Measurements from ENCODE around the gene TNFAIP2. TPM values are rescaled to one million over a fixed set of nuclear protein-coding genes. Genes with fewer than 3 reads are reported as not detected.

The TNFAIP2 gene
- total and polyA plus RNA-seq, 4 donors, result 8.9 to 32.0 (median 22.4) TPM

- TF ChIP-seq TAF1 (conservative IDR thresholded peaks at IDR 0.05) (no peak), SP1 (IDR thresholded peaks at IDR 0.05) (peak; percentile 9), NR2F2 (IDR thresholded peaks at IDR 0.05) (peak; percentile 25)
- Histone ChIP-seq H3K9me3 (ENCODE audit: control insufficient read depth in 4 of 4, low read length in 3 of 4) (no peaks in the 10 kb centered on the region), H3K4me3 (ENCODE audit: low read depth in 1 of 3, low read length in 3 of 3) (peak overlapping the region in 2 of 3 donors; percentile 39 to 49), H3K27me3 (ENCODE audit: control insufficient read depth in 4 of 4, insufficient read depth in 4 of 4, low read length in 3 of 4) (no peaks in the 10 kb centered on the region), H3K4me1 (ENCODE audit: control insufficient read depth in 4 of 4, insufficient read depth in 4 of 4, low read length in 3 of 4) (peaks cover 0 to 12% (median 7%) of the 10 kb centered on the region in 4 donors), H3K9ac (ENCODE audit: low read depth in 1 of 2, low read length in 2 of 2) (no peak overlapping the region), H3K36me3 (ENCODE audit: control insufficient read depth in 4 of 4, insufficient read depth in 3 of 4, low read depth in 1 of 4, low read length in 3 of 4) (no peaks in the 10 kb centered on the region), H3K27ac (ENCODE audit: low read depth in 1 of 2, low read length in 2 of 2) (peak overlapping the region in 1 of 2 donors; percentile 31)
- peak; percentile 76 for DNase-seq (ENCODE audit: low spot score)
- WGBS, result 13% methylated on average over 21 of the region's 21 CpGs
Measured at GRCh38 chr14:103074729-103075367, 48.4 kb upstream of the TNFAIP2 start.

DNA sequence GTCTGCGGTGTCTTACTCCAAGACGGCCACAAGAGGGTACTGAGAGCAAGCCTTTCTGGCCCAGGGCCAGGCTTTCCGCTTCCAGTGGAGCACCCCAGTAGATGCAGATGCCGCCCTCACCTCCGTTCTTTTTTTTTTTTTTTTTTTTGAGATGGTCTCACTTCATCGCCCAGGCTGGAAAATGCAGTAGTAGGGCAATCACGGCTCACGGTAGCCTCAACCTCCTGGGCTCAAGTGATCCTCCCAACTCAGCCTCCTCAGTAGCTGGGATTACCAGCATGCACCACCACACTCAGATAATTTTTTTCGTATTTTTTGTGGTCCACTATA lies 44.9 kb upstream of the TNFAIP2 start:
- Histone ChIP-seq H3K4me3 (ENCODE audit: low read depth in 1 of 3, low read length in 3 of 3) (no peak overlapping the region), H3K27me3 (ENCODE audit: control insufficient read depth in 4 of 4, insufficient read depth in 4 of 4, low read length in 3 of 4) (no peaks in the 10 kb centered on the region), H3K4me1 (ENCODE audit: control insufficient read depth in 4 of 4, insufficient read depth in 4 of 4, low read length in 3 of 4) (peaks cover 0 to 10% (median 5%) of the 10 kb centered on the region in 4 donors), H3K27ac (ENCODE audit: low read depth in 1 of 2, low read length in 2 of 2) (no peak overlapping the region), H3K9ac (ENCODE audit: low read depth in 1 of 2, low read length in 2 of 2) (no peak overlapping the region), H3K9me3 (ENCODE audit: control insufficient read depth in 4 of 4, low read length in 3 of 4) (no peaks in the 10 kb centered on the region), H3K36me3 (ENCODE audit: control insufficient read depth in 4 of 4, insufficient read depth in 3 of 4, low read depth in 1 of 4, low read length in 3 of 4) (no peaks in the 10 kb centered on the region)
- peak; percentile 75 for DNase-seq (ENCODE audit: low spot score)
- WGBS, result 18% methylated on average over 9 of the region's 9 CpGs
- no peak for TF ChIP-seq NR2F2 (IDR thresholded peaks at IDR 0.05)
- TF ChIP-seq, protein P1, sequence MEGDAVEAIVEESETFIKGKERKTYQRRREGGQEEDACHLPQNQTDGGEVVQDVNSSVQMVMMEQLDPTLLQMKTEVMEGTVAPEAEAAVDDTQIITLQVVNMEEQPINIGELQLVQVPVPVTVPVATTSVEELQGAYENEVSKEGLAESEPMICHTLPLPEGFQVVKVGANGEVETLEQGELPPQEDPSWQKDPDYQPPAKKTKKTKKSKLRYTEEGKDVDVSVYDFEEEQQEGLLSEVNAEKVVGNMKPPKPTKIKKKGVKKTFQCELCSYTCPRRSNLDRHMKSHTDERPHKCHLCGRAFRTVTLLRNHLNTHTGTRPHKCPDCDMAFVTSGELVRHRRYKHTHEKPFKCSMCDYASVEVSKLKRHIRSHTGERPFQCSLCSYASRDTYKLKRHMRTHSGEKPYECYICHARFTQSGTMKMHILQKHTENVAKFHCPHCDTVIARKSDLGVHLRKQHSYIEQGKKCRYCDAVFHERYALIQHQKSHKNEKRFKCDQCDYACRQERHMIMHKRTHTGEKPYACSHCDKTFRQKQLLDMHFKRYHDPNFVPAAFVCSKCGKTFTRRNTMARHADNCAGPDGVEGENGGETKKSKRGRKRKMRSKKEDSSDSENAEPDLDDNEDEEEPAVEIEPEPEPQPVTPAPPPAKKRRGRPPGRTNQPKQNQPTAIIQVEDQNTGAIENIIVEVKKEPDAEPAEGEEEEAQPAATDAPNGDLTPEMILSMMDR (IDR thresholded peaks at IDR 0.05; ENCODE audit: low read depth, low read length, missing input control), result peak; percentile 80
- no peak for TF ChIP-seq HNF4A (conservative IDR thresholded peaks at IDR 0.05)
- TF ChIP-seq EGR1 (IDR thresholded peaks at IDR 0.05; ENCODE audit: low read depth in 2 of 2), result no peak
- TF ChIP-seq SP1 (IDR thresholded peaks at IDR 0.05), result no peak
- peak; percentile 67 to 82 for TF ChIP-seq RAD21 (IDR thresholded peaks at IDR 0.05)

GRCh38 chr14:103078860-103079587 lies 44.2 kb upstream of the TNFAIP2 start:
- Histone ChIP-seq H3K4me1 (ENCODE audit: control insufficient read depth in 4 of 4, insufficient read depth in 4 of 4, low read length in 3 of 4) (peaks cover 1 to 13% (median 5%) of the 10 kb centered on the region in 4 donors), H3K27me3 (ENCODE audit: control insufficient read depth in 4 of 4, insufficient read depth in 4 of 4, low read length in 3 of 4) (no peaks in the 10 kb centered on the region), H3K27ac (ENCODE audit: low read depth in 1 of 2, low read length in 2 of 2) (no peak overlapping the region), H3K9ac (ENCODE audit: low read depth in 1 of 2, low read length in 2 of 2) (no peak overlapping the region), H3K4me3 (ENCODE audit: low read depth in 1 of 3, low read length in 3 of 3) (no peak overlapping the region), H3K9me3 (ENCODE audit: control insufficient read depth in 4 of 4, low read length in 3 of 4) (no peaks in the 10 kb centered on the region), H3K36me3 (ENCODE audit: control insufficient read depth in 4 of 4, insufficient read depth in 3 of 4, low read depth in 1 of 4, low read length in 3 of 4) (no peaks in the 10 kb centered on the region)
- TF ChIP-seq YY1 (IDR thresholded peaks at IDR 0.05) (no peak), SP1 (IDR thresholded peaks at IDR 0.05) (no peak), TAF1 (conservative IDR thresholded peaks at IDR 0.05) (no peak)
- TF ChIP-seq, protein P1 (IDR thresholded peaks at IDR 0.05; ENCODE audit: low read depth, low read length, missing input control), result no peak
- TF ChIP-seq, protein P2, sequence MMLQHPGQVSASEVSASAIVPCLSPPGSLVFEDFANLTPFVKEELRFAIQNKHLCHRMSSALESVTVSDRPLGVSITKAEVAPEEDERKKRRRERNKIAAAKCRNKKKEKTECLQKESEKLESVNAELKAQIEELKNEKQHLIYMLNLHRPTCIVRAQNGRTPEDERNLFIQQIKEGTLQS (IDR thresholded peaks at IDR 0.05), result no peak
- 82% methylated on average over 11 of the region's 11 CpGs for WGBS
- no peak for DNase-seq (ENCODE audit: low spot score)

Data from liver (tissue), 9 donors.